SK-N-SH (cell line): ENCODE measurements around the gene CNOT4. TPM values are rescaled to one million over a fixed set of nuclear protein-coding genes. Genes with fewer than 3 reads are reported as not detected.
A peak's percentile ranks its signal among the peaks of the same experiment; 100 is the strongest.

Experiments
- CTCF ChIA-PET: fragments of 300-600, 350-600 bp; formaldehyde crosslinking; extraction: SDS; loops from one replicate; lab custom pipeline; 2021; lab: Yijun Ruan, JAX
- POLR2A ChIA-PET: fragments of 350-600 bp; sonication (Branson Sonifier 250); formaldehyde crosslinking; extraction: SDS; loops from one replicate; lab custom pipeline; 2020; ENCODE audit warnings: antibody characterized with exemption, inconsistent platforms; lab: Yijun Ruan, JAX
- DNase-seq: peaks from one replicate; pipeline ENCODE4 v3.0.0; 2012
- H2AFZ ChIP-seq: fragments of 200-600 bp; sonication (generic); 2 replicates; pipeline ENCODE4 v1.8.1; 2016; ENCODE audit warnings: antibody characterized with exemption, mild to moderate bottlenecking, low read depth
- H3F3A ChIP-seq: fragments of 200-600 bp; sonication (generic); replicated peaks from 2 replicates; pipeline ENCODE3; 2016; ENCODE audit warnings: antibody characterized with exemption, mild to moderate bottlenecking; ENCODE audit not compliant: insufficient read depth
- H3K27ac ChIP-seq, 2 experiments: fragments of 200-500 bp in 1 of 2; fragments of 200-600 bp in 1 of 2; sonication (Bioruptor generic) in 1 of 2; sonication (generic), shearing (Covaris generic) in 1 of 2; 2 replicates each; pipeline versions ENCODE4 v1.5.1 to v1.6.1; 2014 to 2016; ENCODE audit warnings: low read depth in 2 of 2, inconsistent platforms in 1 of 2, low read length in 1 of 2, mild to moderate bottlenecking in 1 of 2, mixed read lengths in 1 of 2
- H3K27me3 ChIP-seq: fragments of 200-600 bp; sonication (generic), shearing (Covaris generic); 2 replicates; pipeline ENCODE4 v1.6.1; 2016; ENCODE audit warnings: mixed run types; ENCODE audit not compliant: insufficient read depth
- H3K36me3 ChIP-seq, 2 experiments: fragments of 200-500 bp in 1 of 2; fragments of 200-600 bp in 1 of 2; sonication (Bioruptor generic) in 1 of 2; sonication (generic) in 1 of 2; replicated peaks in 1 of 2; 2 replicates each; pipeline versions ENCODE3 to v1.5.1; 2014 to 2016; ENCODE audit warnings: low read length in 1 of 2, mild to moderate bottlenecking in 1 of 2; ENCODE audit not compliant: insufficient read depth in 2 of 2, control insufficient read depth in 1 of 2
- H3K4me1 ChIP-seq, 2 experiments: fragments of 200-500 bp in 1 of 2; fragments of 200-600 bp in 1 of 2; sonication (Bioruptor generic) in 1 of 2; sonication (generic), shearing (Covaris generic) in 1 of 2; 2 replicates each; pipeline versions ENCODE4 v1.5.1 to v1.6.1; 2014 to 2016; ENCODE audit warnings: low read depth in 1 of 2, low read length in 1 of 2, mixed run types in 1 of 2; ENCODE audit not compliant: insufficient read depth in 2 of 2, control insufficient read depth in 1 of 2
- H3K4me2 ChIP-seq: fragments of 200-600 bp; sonication (generic), shearing (Covaris generic); 2 replicates; pipeline ENCODE4 v1.6.1; 2017; ENCODE audit warnings: mixed run types
- H3K4me3 ChIP-seq, 2 experiments: fragments of 200-500 bp in 1 of 2; fragments of 200-600 bp in 1 of 2; sonication (Bioruptor generic) in 1 of 2; sonication (generic), shearing (Covaris generic) in 1 of 2; 2 replicates each; pipeline versions ENCODE4 v1.5.1 to v1.8.1; 2014 to 2016; ENCODE audit warnings: low read depth in 2 of 2, inconsistent platforms in 1 of 2, low read length in 1 of 2, mild to moderate bottlenecking in 1 of 2, mixed read lengths in 1 of 2, moderate library complexity in 1 of 2
- H3K79me2 ChIP-seq: fragments of 200-600 bp; sonication (generic); 2 replicates; pipeline ENCODE4 v1.8.1; 2017; ENCODE audit warnings: mild to moderate bottlenecking; ENCODE audit not compliant: insufficient read depth
- H3K9ac ChIP-seq: fragments of 200-600 bp; sonication (generic); 2 replicates; pipeline ENCODE4 v1.6.1; 2017; ENCODE audit warnings: mixed run types
- H3K9me2 ChIP-seq: fragments of 200-600 bp; sonication (generic); 2 replicates; pipeline ENCODE4 v1.6.1; 2017; ENCODE audit warnings: mixed run types
- H3K9me3 ChIP-seq: fragments of 200-600 bp; sonication (generic); 2 replicates; pipeline ENCODE4 v1.6.1; 2017; ENCODE audit warnings: mixed run types, mild to moderate bottlenecking, moderate library complexity
- H4K20me1 ChIP-seq: fragments of 200-600 bp; sonication (generic); 2 replicates; pipeline ENCODE4 v1.6.1; 2017; ENCODE audit warnings: mild to moderate bottlenecking, mixed run types; ENCODE audit not compliant: insufficient read depth
- EP300 ChIP-seq, 2 experiments: IDR thresholded peaks; 2 replicates each; pipeline versions ENCODE4 v1.4.0 to v1.6.1; 2012; ENCODE audit warnings: borderline replicate concordance in 1 of 2, low read depth in 1 of 2, low read length in 1 of 2
- GATA2 ChIP-seq: sonication (generic); formaldehyde crosslinking; IDR thresholded peaks from 2 replicates; pipeline ENCODE4 v1.5.0; 2020; ENCODE audit warnings: mild to moderate bottlenecking, missing genetic modification reagents
- RAD21 ChIP-seq: IDR thresholded peaks from 2 replicates; pipeline ENCODE4 v1.6.1; 2012; ENCODE audit warnings: mild to moderate bottlenecking, low read length
- RCOR1 ChIP-seq: fragments of 150-350 bp; IDR thresholded peaks from 2 replicates; pipeline ENCODE4 v1.6.1; 2017; ENCODE audit warnings: antibody characterized with exemption, low read length
- SMC3 ChIP-seq: IDR thresholded peaks from 2 replicates; pipeline ENCODE4 v1.6.1; 2012; ENCODE audit warnings: low read depth, low read length, improper control_type of control experiment
- TEAD4 ChIP-seq: IDR thresholded peaks from 2 replicates; pipeline ENCODE4 v1.4.0; 2012; ENCODE audit warnings: mild to moderate bottlenecking, borderline replicate concordance; ENCODE audit not compliant: insufficient read depth
- WGBS: methylation state at CpG from one replicate; pipeline ENCODE4 v1.1.6; 2017; ENCODE audit warnings: low lambda C conversion rate; 5-methylcytosine and 5-hydroxymethylcytosine counted together
- polyA plus RNA-seq, 3 experiments: library from polyadenylated mRNA; depleted of rRNA; stranded (reverse); fragments of >200 nt; gene quantifications; 2 replicates each; pipeline ENCODE4 v1.2.3, GENCODE V29; 2012
- TF ChIP-seq, protein P1 (sequence below): fragments of 200-600 bp; sonication (generic); IDR thresholded peaks from 2 replicates; pipeline ENCODE4 v1.6.1; 2017; ENCODE audit warnings: antibody characterized with exemption, mild to moderate bottlenecking, moderate library complexity

CNOT4 gene
- polyA plus RNA-seq, 1 of the 3 experiments (the other 2 are of a cell fraction): 8.0 TPM

DNA sequence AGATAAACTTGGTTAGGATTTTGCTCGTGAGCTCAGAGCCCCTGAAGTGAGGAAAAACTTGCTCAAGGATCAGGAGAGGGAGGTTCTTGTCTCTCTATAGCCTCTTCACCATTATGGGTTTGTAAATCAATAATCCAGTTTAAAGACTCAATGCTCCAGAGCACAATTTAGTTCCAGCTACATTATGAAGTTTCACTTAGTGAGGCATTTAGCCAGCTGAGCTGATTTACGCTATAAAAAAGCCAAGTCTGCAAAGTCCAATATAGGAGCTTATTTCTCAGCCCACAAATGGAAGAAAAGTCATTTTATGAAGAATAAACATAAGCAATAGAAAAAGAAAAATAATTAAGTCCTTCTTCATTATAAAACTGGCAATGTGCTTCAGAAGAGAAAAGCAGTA lies 145.7 kb downstream of the CNOT4 start:
- POLR2A ChIA-PET: no interaction called here
- no peaks in the 10 kb centered on the region for H4K20me1 ChIP-seq
- H3K4me1 ChIP-seq: peaks cover 0 to 5% of the 10 kb centered on the region in 2 experiments; a peak in 1 of 4 replicates
- H3K9me2 ChIP-seq: no peaks in the 10 kb centered on the region
- TF ChIP-seq EP300 (IDR thresholded peaks at IDR 0.05; ENCODE audit: borderline replicate concordance in 1 of 2, low read depth in 1 of 2, low read length in 1 of 2): no peak
- no peak for TF ChIP-seq TEAD4
- TF ChIP-seq, all 33 proteins: peak for 0
- DNase-seq: no peak
- no peak overlapping the region for H3K9ac ChIP-seq
- no peak overlapping the region for H3K27ac ChIP-seq
- H3K79me2 ChIP-seq: no peaks in the 10 kb centered on the region
- no peaks in the 10 kb centered on the region for H3K9me3 ChIP-seq
- no peaks in the 10 kb centered on the region for H3K27me3 ChIP-seq
- 91% methylated on average over 2 of the region's 2 CpGs for WGBS
- H2AFZ ChIP-seq: no peak overlapping the region
- H3K4me2 ChIP-seq: no peak overlapping the region
- H3K4me3 ChIP-seq: no peak overlapping the region
- no peaks in the 10 kb centered on the region for H3F3A ChIP-seq
- peaks cover 30 to 38% of the 10 kb centered on the region in 2 experiments for H3K36me3 ChIP-seq
- CTCF ChIA-PET: interaction anchor here (0.6 to 3.6 kb wide), 11 partner anchors 9 to 281 kb away, joined by 3 to 23 read pairs (median 3); no protein-coding TSS in a partner anchor

DNA sequence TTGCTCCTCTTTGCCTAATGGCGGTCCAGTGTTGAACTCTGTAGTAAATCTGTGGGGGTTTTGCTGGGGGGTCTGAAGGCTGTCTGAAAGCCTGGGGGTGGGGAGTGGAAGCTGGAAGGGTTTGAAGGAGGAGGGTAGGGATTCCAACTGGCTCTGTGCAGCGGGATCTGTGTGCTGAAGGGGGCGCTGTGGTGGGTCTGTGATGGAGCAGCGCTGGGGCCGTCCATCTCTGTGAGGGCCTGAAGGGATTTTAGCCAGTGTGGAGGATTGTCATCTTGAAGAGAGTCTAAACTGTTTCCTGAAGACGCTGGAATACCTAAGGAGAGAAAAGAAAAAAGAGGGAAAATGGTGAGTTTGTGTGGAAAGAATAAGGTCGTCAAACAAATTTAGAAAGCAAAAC lies 147.0 kb downstream of the CNOT4 start:
- Histone ChIP-seq H3K9me2 (no peaks in the 10 kb centered on the region), H3K9me3 (no peaks in the 10 kb centered on the region), H3K9ac (no peak overlapping the region), H4K20me1 (no peaks in the 10 kb centered on the region), H3K4me2 (no peak overlapping the region), H2AFZ (no peak overlapping the region), H3K27ac (no peak overlapping the region), H3F3A (no peaks in the 10 kb centered on the region), H3K4me3 (no peak overlapping the region), H3K36me3 (peaks cover 28 to 34% of the 10 kb centered on the region in 2 experiments), H3K27me3 (no peaks in the 10 kb centered on the region), H3K79me2 (no peaks in the 10 kb centered on the region), H3K4me1 (peaks cover 0 to 5% of the 10 kb centered on the region in 2 experiments; a peak in 1 of 4 replicates)
- POLR2A ChIA-PET: no interaction called here
- no peak for TF ChIP-seq RCOR1
- TF ChIP-seq, protein P1, sequence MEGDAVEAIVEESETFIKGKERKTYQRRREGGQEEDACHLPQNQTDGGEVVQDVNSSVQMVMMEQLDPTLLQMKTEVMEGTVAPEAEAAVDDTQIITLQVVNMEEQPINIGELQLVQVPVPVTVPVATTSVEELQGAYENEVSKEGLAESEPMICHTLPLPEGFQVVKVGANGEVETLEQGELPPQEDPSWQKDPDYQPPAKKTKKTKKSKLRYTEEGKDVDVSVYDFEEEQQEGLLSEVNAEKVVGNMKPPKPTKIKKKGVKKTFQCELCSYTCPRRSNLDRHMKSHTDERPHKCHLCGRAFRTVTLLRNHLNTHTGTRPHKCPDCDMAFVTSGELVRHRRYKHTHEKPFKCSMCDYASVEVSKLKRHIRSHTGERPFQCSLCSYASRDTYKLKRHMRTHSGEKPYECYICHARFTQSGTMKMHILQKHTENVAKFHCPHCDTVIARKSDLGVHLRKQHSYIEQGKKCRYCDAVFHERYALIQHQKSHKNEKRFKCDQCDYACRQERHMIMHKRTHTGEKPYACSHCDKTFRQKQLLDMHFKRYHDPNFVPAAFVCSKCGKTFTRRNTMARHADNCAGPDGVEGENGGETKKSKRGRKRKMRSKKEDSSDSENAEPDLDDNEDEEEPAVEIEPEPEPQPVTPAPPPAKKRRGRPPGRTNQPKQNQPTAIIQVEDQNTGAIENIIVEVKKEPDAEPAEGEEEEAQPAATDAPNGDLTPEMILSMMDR: peak; percentile 33
- no peak for DNase-seq
- 95% methylated on average over 7 of the region's 7 CpGs for WGBS
- CTCF ChIA-PET: interaction anchor here (0.9 to 3.6 kb wide), 11 partner anchors 9 to 88 kb away, joined by 3 to 23 read pairs (median 6); no protein-coding TSS in a partner anchor

DNA sequence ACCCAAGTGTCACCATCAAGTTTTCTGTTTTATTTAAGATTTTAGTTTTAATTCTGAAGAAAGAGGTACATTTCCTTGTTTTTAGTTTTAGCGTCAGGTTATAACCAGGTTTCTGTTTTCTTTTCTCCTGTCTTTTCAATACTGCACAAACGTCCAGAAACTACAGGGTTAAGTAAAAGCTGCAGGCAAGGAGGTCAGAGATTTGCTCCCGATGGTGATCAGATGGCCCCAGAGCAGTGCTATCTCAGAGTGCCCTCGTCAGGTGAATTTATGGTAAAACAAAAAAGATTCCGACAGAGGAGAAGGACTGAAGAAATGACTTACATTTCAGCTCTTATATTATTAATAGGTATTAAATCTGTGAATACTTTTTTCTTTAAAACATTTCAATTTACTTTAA lies 148.1 kb downstream of the CNOT4 start:
- POLR2A ChIA-PET: no interaction called here
- Histone ChIP-seq H3K79me2 (no peaks in the 10 kb centered on the region), H3K4me1 (peaks cover 0 to 5% of the 10 kb centered on the region in 2 experiments; a peak in 1 of 4 replicates), H2AFZ (no peak overlapping the region), H3K27ac (no peak overlapping the region), H4K20me1 (no peaks in the 10 kb centered on the region), H3K9ac (no peak overlapping the region), H3K36me3 (peaks cover 28 to 30% of the 10 kb centered on the region in 2 experiments), H3K27me3 (no peaks in the 10 kb centered on the region), H3K4me3 (no peak overlapping the region), H3K9me2 (no peaks in the 10 kb centered on the region), H3K9me3 (no peaks in the 10 kb centered on the region), H3K4me2 (no peak overlapping the region), H3F3A (no peaks in the 10 kb centered on the region)
- TF ChIP-seq GATA2 (CRISPR knock-in tag) (no peak), RCOR1 (no peak), RAD21 (peak; percentile 66), SMC3 (peak; percentile 34; the same call in 1 of the 2 replicates)
- peak; percentile 34 for DNase-seq
- CTCF ChIA-PET: interaction anchor here (0.6 to 3.6 kb wide), 13 partner anchors 8 to 284 kb away, joined by 3 to 23 read pairs (median 5); no protein-coding TSS in a partner anchor
- WGBS: 65% methylated on average over 5 of the region's 5 CpGs
